BJ (cell line): Measurements from ENCODE around the gene CPTP. TPM values are rescaled to one million over a fixed set of nuclear protein-coding genes. Genes with fewer than 3 reads are reported as not detected.
A peak's percentile ranks its signal among the peaks of the same experiment; 100 is the strongest.

Experiments used
- CTCF ChIA-PET: fragments of 350-600 bp; formaldehyde crosslinking; extraction: SDS; loops from one replicate; lab custom pipeline; 2021; ENCODE audit warnings: antibody characterized with exemption, inconsistent platforms; lab: Yijun Ruan, JAX
- POLR2A ChIA-PET: fragments of 300-600 bp; sonication (Branson Sonifier 250); formaldehyde crosslinking; extraction: SDS; loops from one replicate; lab custom pipeline; 2021; ENCODE audit warnings: antibody characterized with exemption; lab: Charles Lee
- DNase-seq: peaks from one replicate; pipeline ENCODE4 v3.0.0-alpha.2; 2011; ENCODE audit warnings: low read depth
- H3K27me3 ChIP-seq: 2 replicates; pipeline ENCODE4 v1.6.0; 2011; ENCODE audit warnings: low read length; ENCODE audit not compliant: control insufficient read depth, insufficient read depth
- H3K36me3 ChIP-seq: 2 replicates; pipeline ENCODE4 v1.5.1; 2011; ENCODE audit warnings: low read length; ENCODE audit not compliant: control insufficient read depth, insufficient read depth
- H3K4me3 ChIP-seq: 2 replicates; pipeline ENCODE4 v1.5.1; 2011; ENCODE audit warnings: low read depth, mild to moderate bottlenecking, control low read depth, low read length
- CTCF ChIP-seq: IDR thresholded peaks from 2 replicates; pipeline ENCODE4 v1.5.1; 2011; ENCODE audit warnings: low read depth, mild to moderate bottlenecking, control low read depth, inconsistent platforms, low read length, moderate library complexity; ENCODE audit not compliant: insufficient read depth
- polyA minus RNA-seq: library from RNA; depleted of rRNA, polyadenylated mRNA; stranded (reverse); fragments of >200 nt; gene quantifications from 2 replicates; pipeline ENCODE4 v1.2.3, GENCODE V29; 2011; rRNA and poly(A)+ RNA removed
- polyA plus RNA-seq: library from polyadenylated mRNA; depleted of rRNA; stranded (reverse); fragments of >200 nt; gene quantifications from 2 replicates; pipeline ENCODE4 v1.2.3, GENCODE V29; 2011; rRNA removed

The CPTP gene
- polyA plus RNA-seq (11.1 and 14.2 TPM in 2 replicates), polyA minus RNA-seq (5.4 and 7.7 TPM in 2 replicates)

GRCh38 chr1:1324524-1325287 lies at the start of gene CPTP, which contains the start of gene INTS11:
Gene CPTP, plus strand, starts transcription at chr1:1324802. Its CDS starts 2,109 bp downstream, at chr1:1326911.
Gene INTS11, minus strand, starts transcription at chr1:1324660. Its CDS starts 52 bp downstream, at chr1:1324608.
- TF ChIP-seq CTCF = no peak
- ChIA-PET CTCF (no interaction called here), POLR2A (no interaction called here)
- DNase-seq = peak; percentile 20
- Histone ChIP-seq H3K4me3 (peak within 1 kb of the TSS; percentile 98), H3K36me3 (peaks cover 22% of the 10 kb centered on the region), H3K27me3 (no peaks in the 10 kb centered on the region)

DNA sequence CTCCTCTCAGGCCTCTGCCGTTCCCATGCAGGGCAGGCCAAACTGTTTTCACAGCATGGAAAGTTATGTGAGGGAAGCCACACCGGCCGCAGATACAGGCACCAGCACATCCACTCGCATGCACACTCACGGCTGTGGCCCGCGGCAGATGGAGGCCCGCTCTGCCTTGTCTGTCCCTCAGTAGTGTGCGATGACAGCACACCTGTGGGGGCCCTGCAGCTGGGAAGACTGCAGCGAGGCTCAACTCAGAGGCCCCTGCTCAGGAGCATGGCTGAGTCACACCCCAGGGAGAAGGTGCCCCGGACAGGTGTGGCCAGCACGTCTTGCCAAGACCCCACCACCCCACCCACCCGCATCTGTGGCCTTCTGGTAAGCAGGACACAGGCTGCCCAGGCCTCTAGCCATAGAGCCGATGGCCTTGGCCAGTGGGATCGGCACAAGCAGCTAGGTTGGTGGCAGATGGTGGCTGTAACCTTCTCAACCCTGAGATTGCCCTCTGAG lies 49.6 kb upstream of the CPTP start:
- Histone ChIP-seq H3K36me3 (no peaks in the 10 kb centered on the region; the same call in 1 of the 2 replicates), H3K4me3 (peak overlapping the region; percentile 61; the same call in 1 of the 2 replicates), H3K27me3 (no peaks in the 10 kb centered on the region)
- CTCF ChIA-PET = no interaction called here
- TF ChIP-seq CTCF = no peak
- POLR2A ChIA-PET = no interaction called here
- no peak for DNase-seq

DNA sequence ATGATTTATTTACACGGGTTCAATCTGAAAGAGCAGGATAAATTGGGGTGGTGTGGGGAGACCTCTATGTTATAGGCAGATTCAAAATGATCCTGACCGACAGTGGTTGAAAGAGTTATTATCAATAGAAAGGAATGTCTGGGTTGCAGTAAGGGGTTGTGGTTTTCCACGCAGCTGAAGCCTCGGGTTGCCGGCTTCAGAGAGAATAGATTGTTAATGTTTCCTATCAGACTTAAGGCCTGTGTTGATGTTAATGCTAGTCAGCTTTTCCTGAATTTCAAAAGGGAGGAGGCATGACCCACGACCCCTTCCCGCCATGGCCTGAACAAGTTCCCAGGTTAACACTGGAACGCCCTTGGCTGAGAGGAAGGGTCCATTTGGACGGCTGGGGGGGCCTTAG lies 48.8 kb upstream of the CPTP start:
- ChIA-PET CTCF (interaction anchor here (1.0 kb wide), 1 partner anchor 14 kb away, joined by 3 read pairs; no protein-coding TSS in a partner anchor), POLR2A (no interaction called here)
- TF ChIP-seq CTCF = no peak
- DNase-seq = no peak
- H3K36me3 ChIP-seq = no peaks in the 10 kb centered on the region; the same call in 1 of the 2 replicates
- no peak overlapping the region for H3K4me3 ChIP-seq
- no peaks in the 10 kb centered on the region for H3K27me3 ChIP-seq

GRCh38 chr1:1278620-1279019 lies 46.0 kb upstream of the CPTP start:
- ChIA-PET POLR2A (interaction anchor here (0.6 kb wide), 1 partner anchor 122 kb away, joined by 4 read pairs; no protein-coding TSS in a partner anchor), CTCF (interaction anchor here (0.7 to 1.6 kb wide), 3 partner anchors 11 to 156 kb away, joined by 3 to 4 read pairs (median 4); no protein-coding TSS in a partner anchor)
- no peaks in the 10 kb centered on the region for H3K27me3 ChIP-seq
- no peak for TF ChIP-seq CTCF
- no peaks in the 10 kb centered on the region for H3K36me3 ChIP-seq
- no peak for DNase-seq
- H3K4me3 ChIP-seq = no peak overlapping the region

DNA sequence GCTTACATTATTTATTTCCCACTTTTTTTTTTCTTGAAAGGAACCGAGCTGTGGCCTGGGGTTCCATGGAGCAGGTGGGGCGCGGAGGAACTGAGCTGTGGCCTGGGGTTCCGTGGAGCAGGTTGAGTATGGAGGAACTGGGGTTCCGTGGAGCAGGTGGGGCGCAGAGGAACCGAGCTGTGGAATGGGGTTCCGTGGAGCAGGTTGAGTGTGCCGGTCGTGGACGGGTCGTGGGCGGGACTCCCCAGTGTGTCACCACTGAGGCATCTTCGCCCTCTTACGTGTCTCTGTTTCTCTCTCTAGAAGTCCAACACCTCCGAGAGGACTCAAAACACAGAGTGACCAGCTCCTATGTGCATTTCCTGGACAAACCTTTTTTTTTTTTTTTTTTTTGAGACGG lies 45.6 kb upstream of the CPTP start:
- POLR2A ChIA-PET = interaction anchor here (0.6 kb wide), 1 partner anchor 122 kb away, joined by 4 read pairs; no protein-coding TSS in a partner anchor
- CTCF ChIA-PET = interaction anchor here (0.7 to 1.6 kb wide), 3 partner anchors 11 to 157 kb away, joined by 3 to 4 read pairs (median 4); no protein-coding TSS in a partner anchor
- Histone ChIP-seq H3K4me3 (no peak overlapping the region), H3K36me3 (no peaks in the 10 kb centered on the region), H3K27me3 (no peaks in the 10 kb centered on the region)
- TF ChIP-seq CTCF = no peak
- DNase-seq = no peak
